Panc1 (cell line): ENCODE results near the gene GBA3.

Experiments used
- CTCF ChIP-seq: fragments of 450-650 bp; IDR thresholded peaks from 2 replicates; pipeline ENCODE4 v1.5.1; 2017; ENCODE audit warnings: mild to moderate bottlenecking
- POLR2AphosphoS5 ChIP-seq: IDR thresholded peaks from 2 replicates; pipeline ENCODE4 v1.6.1; 2012; ENCODE audit warnings: mild to moderate bottlenecking, low read depth, low read length, moderate library complexity
- SIN3A ChIP-seq: IDR thresholded peaks from 2 replicates; pipeline ENCODE4 v1.6.1; 2012; ENCODE audit warnings: low read depth, mild to moderate bottlenecking, low read length, moderate library complexity, borderline replicate concordance; ENCODE audit not compliant: insufficient read depth
- TCF7L2 ChIP-seq: IDR thresholded peaks from 2 replicates; pipeline ENCODE4 v1.6.1; 2011; ENCODE audit warnings: mild to moderate bottlenecking, low read depth, low read length, inconsistent platforms

DNA sequence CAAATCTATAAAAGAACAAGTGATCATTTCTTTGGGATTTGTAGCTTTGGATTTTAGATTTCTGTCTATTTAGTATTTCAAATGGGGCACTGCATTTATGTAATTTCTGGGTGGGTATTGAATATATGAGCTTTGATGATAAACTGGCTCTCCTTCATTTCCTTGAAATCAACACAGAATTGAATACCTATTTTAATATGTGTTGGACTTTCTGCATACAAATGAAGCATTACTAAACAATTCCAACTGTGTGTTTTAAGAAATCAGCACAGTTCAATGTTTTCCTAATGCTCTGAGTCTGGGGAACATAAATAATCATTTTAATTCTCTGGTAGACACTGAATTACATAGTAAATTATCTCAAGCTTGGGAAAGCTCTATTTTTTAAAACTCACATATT lies 42.0 kb upstream of the GBA3 start:
- no peak for TF ChIP-seq TCF7L2
- no peak for TF ChIP-seq CTCF
- no peak for TF ChIP-seq POLR2AphosphoS5
- TF ChIP-seq SIN3A = no peak
